ENCODE measurements around the gene ICA1. TPM values are rescaled to one million over a fixed set of nuclear protein-coding genes. Genes with fewer than 3 reads are reported as not detected.

The ICA1 gene
- total RNA-seq, 1 donor = 0.45 TPM

DNA sequence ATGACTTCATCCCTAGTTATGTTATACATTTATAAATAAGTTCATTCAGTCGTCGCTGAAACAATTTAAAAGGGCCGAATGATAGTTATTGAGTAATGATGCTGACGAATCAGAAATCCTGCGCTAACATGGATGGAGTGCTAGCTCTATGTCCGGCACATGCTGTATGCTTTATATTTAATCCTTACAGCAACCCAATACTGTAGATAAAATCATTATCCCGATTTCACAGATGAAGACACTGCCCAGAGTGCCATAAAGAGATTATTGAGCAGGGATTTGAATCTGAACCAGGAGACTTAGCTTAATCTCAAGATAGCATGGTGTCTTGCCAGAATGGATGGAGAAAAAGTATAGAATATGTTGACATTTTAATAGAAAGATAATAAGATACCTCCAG is 1.1 kb upstream of the ICA1 start:
- DNase-seq (ENCODE audit: low read depth) = no peak
- TF ChIP-seq, protein P1, sequence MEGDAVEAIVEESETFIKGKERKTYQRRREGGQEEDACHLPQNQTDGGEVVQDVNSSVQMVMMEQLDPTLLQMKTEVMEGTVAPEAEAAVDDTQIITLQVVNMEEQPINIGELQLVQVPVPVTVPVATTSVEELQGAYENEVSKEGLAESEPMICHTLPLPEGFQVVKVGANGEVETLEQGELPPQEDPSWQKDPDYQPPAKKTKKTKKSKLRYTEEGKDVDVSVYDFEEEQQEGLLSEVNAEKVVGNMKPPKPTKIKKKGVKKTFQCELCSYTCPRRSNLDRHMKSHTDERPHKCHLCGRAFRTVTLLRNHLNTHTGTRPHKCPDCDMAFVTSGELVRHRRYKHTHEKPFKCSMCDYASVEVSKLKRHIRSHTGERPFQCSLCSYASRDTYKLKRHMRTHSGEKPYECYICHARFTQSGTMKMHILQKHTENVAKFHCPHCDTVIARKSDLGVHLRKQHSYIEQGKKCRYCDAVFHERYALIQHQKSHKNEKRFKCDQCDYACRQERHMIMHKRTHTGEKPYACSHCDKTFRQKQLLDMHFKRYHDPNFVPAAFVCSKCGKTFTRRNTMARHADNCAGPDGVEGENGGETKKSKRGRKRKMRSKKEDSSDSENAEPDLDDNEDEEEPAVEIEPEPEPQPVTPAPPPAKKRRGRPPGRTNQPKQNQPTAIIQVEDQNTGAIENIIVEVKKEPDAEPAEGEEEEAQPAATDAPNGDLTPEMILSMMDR (IDR thresholded peaks at IDR 0.05; ENCODE audit: insufficient read depth, low read length) = no peak
- H3K4me3 ChIP-seq (ENCODE audit: low read depth, low read length) = no peak overlapping the region

- no peak for DNase-seq (ENCODE audit: low read depth)
- TF ChIP-seq, protein P1 (IDR thresholded peaks at IDR 0.05; ENCODE audit: insufficient read depth, low read length) = no peak
- H3K4me3 ChIP-seq (ENCODE audit: low read depth, low read length) = peak overlapping the region; percentile 31
These were observed 884 bp downstream of the ICA1 start for GRCh38 chr7:8260871-8261694.

DNA sequence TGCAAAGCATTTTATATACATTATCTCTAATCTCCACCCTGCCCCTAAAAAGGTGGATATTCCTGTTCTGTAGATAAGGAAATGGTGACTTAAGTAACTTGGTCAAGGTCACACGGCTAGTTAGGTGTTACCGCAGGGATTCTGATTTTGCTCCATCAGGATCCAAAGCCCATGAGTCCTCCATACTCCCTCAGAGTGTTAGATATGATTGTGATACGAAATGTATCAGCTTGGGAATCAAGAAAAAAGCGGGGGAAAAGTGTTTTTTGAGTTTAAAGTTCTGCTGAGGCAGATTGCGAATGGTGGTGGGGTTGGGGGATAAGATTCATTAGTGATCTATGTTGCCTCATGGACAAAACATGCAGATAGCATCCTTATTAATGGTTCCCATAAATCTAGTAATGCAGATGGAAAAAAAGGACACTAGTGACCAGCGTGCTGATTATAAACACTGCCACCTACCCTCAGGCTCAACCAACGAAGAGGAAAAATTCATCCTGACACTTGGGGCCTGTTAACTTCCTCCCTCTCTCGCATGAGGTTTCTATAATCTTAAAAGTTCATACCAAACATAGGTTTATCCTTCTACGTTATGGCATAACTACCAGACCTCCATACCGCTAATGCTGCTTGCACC is 2.3 kb downstream of the ICA1 start:
- DNase-seq (ENCODE audit: low read depth) = no peak
- TF ChIP-seq, protein P1 (IDR thresholded peaks at IDR 0.05; ENCODE audit: insufficient read depth, low read length) = no peak
- H3K4me3 ChIP-seq (ENCODE audit: low read depth, low read length) = no peak overlapping the region

- TF ChIP-seq, protein P1 (IDR thresholded peaks at IDR 0.05; ENCODE audit: insufficient read depth, low read length) = no peak
- H3K4me3 ChIP-seq (ENCODE audit: low read depth, low read length) = no peak overlapping the region
- DNase-seq (ENCODE audit: low read depth) = no peak
These were observed 3.2 kb downstream of the ICA1 start for GRCh38 chr7:8258734-8259133.

- no peak for DNase-seq (ENCODE audit: low read depth)
- TF ChIP-seq, protein P1 (IDR thresholded peaks at IDR 0.05; ENCODE audit: insufficient read depth, low read length) = no peak
These were observed 3.8 kb downstream of the ICA1 start for GRCh38 chr7:8258166-8258565.

GRCh38 chr7:8255680-8256655 is 6.0 kb downstream of the ICA1 start:
- DNase-seq (ENCODE audit: low read depth) = no peak
- TF ChIP-seq, protein P1 (IDR thresholded peaks at IDR 0.05; ENCODE audit: insufficient read depth, low read length) = no peak
- H3K4me3 ChIP-seq (ENCODE audit: low read depth, low read length) = no peak overlapping the region

More at GRCh38 chr7:8258166-8258565, 3.8 kb downstream of the ICA1 start:
- H3K4me3 ChIP-seq (ENCODE audit: low read depth, low read length) = no peak overlapping the region

Data from fibroblast of the aortic adventitia (primary cell).